ENCODE measurements around the gene VPS26C. TPM values are rescaled to one million over a fixed set of nuclear protein-coding genes. Genes with fewer than 3 reads are reported as not detected.

Gene VPS26C
- total and polyA plus RNA-seq, 9 of the 15 experiments (the other 6 are each of a cell fraction or from before 2014, with no cell fraction given): 32.8 to 48.7 (median 42.1) TPM

GRCh38 chr21:37182222-37182621 is 84.9 kb downstream of the VPS26C start:
- Histone ChIP-seq H3K79me2 (ENCODE audit: control insufficient read depth, insufficient read depth, low read length) (no peaks in the 10 kb centered on the region), H3K4me2 (ENCODE audit: insufficient read depth, low read length) (no peak overlapping the region), H3K4me3 (no peak overlapping the region), H3K27ac (ENCODE audit: extremely low read depth, low read depth, low read length) (no peak overlapping the region), H4K20me1 (replicated peaks; ENCODE audit: control insufficient read depth, insufficient read depth, low read length) (no peaks in the 10 kb centered on the region), H3K9me3 (replicated peaks; ENCODE audit: control insufficient read depth, insufficient read depth, low read depth, low read length) (no peaks in the 10 kb centered on the region), H3K9ac (ENCODE audit: insufficient read depth in 1 of 2, low read depth in 2 of 2, low read length in 2 of 2) (no peak overlapping the region), H2AFZ (ENCODE audit: low read depth, low read length) (no peak overlapping the region), H3K4me1 (replicated peaks in 1 of 2; ENCODE audit: control insufficient read depth in 2 of 2, insufficient read depth in 2 of 2, low read length in 2 of 2) (no peaks in the 10 kb centered on the region), H3K9me1 (ENCODE audit: control insufficient read depth, insufficient read depth, low read length) (no peaks in the 10 kb centered on the region), H3K36me3 (ENCODE audit: control insufficient read depth, insufficient read depth, low read length) (peaks cover 55% of the 10 kb centered on the region), H3K27me3 (ENCODE audit: control insufficient read depth in 2 of 2, insufficient read depth in 2 of 2, low read length in 2 of 2) (no peaks in the 10 kb centered on the region)
- in situ Hi-C loops (cut with MboI): no loop called here
- intact Hi-C loops (cut with micrococcal nuclease): loop anchor here (10.0 kb wide), 1 partner anchor 463 kb away; no protein-coding TSS in a partner anchor
- ChIA-PET POLR2A (no interaction called here), CTCF (ENCODE audit: low intra/inter-chr PET ratio) (interaction anchor here (0.6 kb wide), 1 partner anchor 74 kb away, joined by 3 read pairs; no protein-coding TSS in a partner anchor)
- FAIRE-seq: no peak
- no peak for ATAC-seq
- DNase-seq (ENCODE audit: extremely low read depth in 1 of 4, low spot score in 3 of 4): no peak
- BruUV-seq (replicated peaks): no TSS peak
- 92% methylated on average over 6 of the region's 6 CpGs for WGBS (ENCODE audit: insufficient coverage, low coverage, missing lambda C conversion rate)
- no peak for TF ChIP-seq RFX7 (CRISPR knock-in tag; IDR thresholded peaks at IDR 0.05)
- TF ChIP-seq ZNF282 (CRISPR knock-in tag; IDR thresholded peaks at IDR 0.05): no peak
- TF ChIP-seq TOE1 (IDR thresholded peaks at IDR 0.05; ENCODE audit: borderline replicate concordance): no peak
- TF ChIP-seq TOE1 (CRISPR knock-in tag; IDR thresholded peaks at IDR 0.05; ENCODE audit: borderline replicate concordance, low read depth): no peak
- TF ChIP-seq OTX1 (CRISPR knock-in tag; IDR thresholded peaks at IDR 0.05): no peak
- no peak for TF ChIP-seq ZNF140 (CRISPR knock-in tag; IDR thresholded peaks at IDR 0.05)
- no peak for TF ChIP-seq GTF2E2 (tag; IDR thresholded peaks at IDR 0.05)
- TF ChIP-seq BRF2 (IDR thresholded peaks at IDR 0.05; ENCODE audit: borderline replicate concordance, insufficient read depth, insufficient read length): no peak
- no peak for TF ChIP-seq ZBTB49 (CRISPR knock-in tag; IDR thresholded peaks at IDR 0.05; ENCODE audit: borderline replicate concordance)
- TF ChIP-seq DEAF1 (CRISPR knock-in tag; IDR thresholded peaks at IDR 0.05): no peak
- no peak for TF ChIP-seq RBBP5 (IDR thresholded peaks at IDR 0.05; ENCODE audit: borderline replicate concordance, insufficient read depth, low read length, poor library complexity, severe bottlenecking)
- no peak for TF ChIP-seq RNF219 (CRISPR knock-in tag; IDR thresholded peaks at IDR 0.05)
- no peak for TF ChIP-seq ZBTB9 (CRISPR knock-in tag; IDR thresholded peaks at IDR 0.05)

Data from K562 (cell line).